ENCODE data around the gene LGALS4.

Gene LGALS4

GRCh38 chr19:38769635-38770211 lies 43.0 kb downstream of the LGALS4 start:
- WGBS, 2 donors (ENCODE audit: extremely low coverage in 2 of 2, insufficient read length in 2 of 2, insufficient replicate concordance in 1 of 2): no CpG with 5 or more reads among the region's 42 CpGs
- Histone ChIP-seq H3K79me1 (ENCODE audit: low read depth, low read length) (peaks cover 2% of the 10 kb centered on the region), H3K36me3 (replicated peaks in 1 of 2; ENCODE audit: control insufficient read depth in 2 of 2, insufficient read depth in 2 of 2, low read length in 2 of 2) (no peaks in the 10 kb centered on the region), H3K27ac (replicated peaks; ENCODE audit: low read length) (no peak overlapping the region), H3K9ac (ENCODE audit: low read depth, low read length, poor library complexity) (no peak overlapping the region), H2BK12ac (ENCODE audit: low read length) (no peak overlapping the region), H3K4ac (ENCODE audit: low read length) (no peak overlapping the region), H3K4me3 (ENCODE audit: low read length in 2 of 2) (no peak overlapping the region), H3K4me2 (ENCODE audit: insufficient read depth, low read length, poor library complexity, severe bottlenecking) (no peak overlapping the region), H4K8ac (ENCODE audit: low read depth, low read length) (no peak overlapping the region), H2AK5ac (ENCODE audit: low read depth, low read length) (no peak overlapping the region), H2BK15ac (ENCODE audit: low read length) (peak overlapping the region; percentile 49), H3K18ac (ENCODE audit: low read length) (peak overlapping the region; percentile 90), H3K14ac (ENCODE audit: low read length) (no peak overlapping the region), H3K27me3 (ENCODE audit: control insufficient read depth in 3 of 3, insufficient read depth in 3 of 3, low read depth in 1 of 3, low read length in 3 of 3) (peaks cover 0 to 5% (median 2%) of the 10 kb centered on the region in 3 experiments), H3K4me1 (ENCODE audit: control insufficient read depth in 2 of 2, insufficient read depth in 1 of 2, low read depth in 1 of 2, low read length in 2 of 2) (no peaks in the 10 kb centered on the region), H3K9me3 (replicated peaks in 1 of 2; ENCODE audit: control insufficient read depth in 2 of 2, insufficient read depth in 1 of 2, low read depth in 1 of 2, low read length in 2 of 2) (no peaks in the 10 kb centered on the region), H2BK5ac (ENCODE audit: low read length) (no peak overlapping the region), H3K23ac (ENCODE audit: low read depth, low read length, poor library complexity) (no peak overlapping the region), H4K91ac (ENCODE audit: low read depth, low read length, poor library complexity) (no peak overlapping the region), H2BK120ac (ENCODE audit: low read depth, low read length) (peak overlapping the region; percentile 18), H2AFZ (ENCODE audit: low read length) (peak overlapping the region; percentile 80)
- DNase-seq (ENCODE audit: low spot score): no peak

- Histone ChIP-seq H3K9ac (ENCODE audit: low read depth, low read length, poor library complexity) (no peak overlapping the region), H3K9me3 (replicated peaks in 1 of 2; ENCODE audit: control insufficient read depth in 2 of 2, insufficient read depth in 1 of 2, low read depth in 1 of 2, low read length in 2 of 2) (no peaks in the 10 kb centered on the region), H2AK5ac (ENCODE audit: low read depth, low read length) (no peak overlapping the region), H3K4me2 (ENCODE audit: insufficient read depth, low read length, poor library complexity, severe bottlenecking) (no peak overlapping the region), H3K4ac (ENCODE audit: low read length) (no peak overlapping the region), H3K27ac (replicated peaks; ENCODE audit: low read length) (no peak overlapping the region), H3K23ac (ENCODE audit: low read depth, low read length, poor library complexity) (no peak overlapping the region), H3K4me1 (ENCODE audit: control insufficient read depth in 2 of 2, insufficient read depth in 1 of 2, low read depth in 1 of 2, low read length in 2 of 2) (no peaks in the 10 kb centered on the region), H2BK5ac (ENCODE audit: low read length) (no peak overlapping the region), H4K91ac (ENCODE audit: low read depth, low read length, poor library complexity) (no peak overlapping the region), H2BK120ac (ENCODE audit: low read depth, low read length) (no peak overlapping the region), H3K36me3 (replicated peaks in 1 of 2; ENCODE audit: control insufficient read depth in 2 of 2, insufficient read depth in 2 of 2, low read length in 2 of 2) (no peaks in the 10 kb centered on the region), H3K27me3 (ENCODE audit: control insufficient read depth in 3 of 3, insufficient read depth in 3 of 3, low read depth in 1 of 3, low read length in 3 of 3) (no peaks in the 10 kb centered on the region), H3K79me1 (ENCODE audit: low read depth, low read length) (peaks cover 2% of the 10 kb centered on the region), H3K18ac (ENCODE audit: low read length) (no peak overlapping the region), H3K4me3 (ENCODE audit: low read length in 2 of 2) (no peak overlapping the region), H2BK12ac (ENCODE audit: low read length) (no peak overlapping the region), H3K14ac (ENCODE audit: low read length) (no peak overlapping the region), H2BK15ac (ENCODE audit: low read length) (no peak overlapping the region), H4K8ac (ENCODE audit: low read depth, low read length) (no peak overlapping the region), H2AFZ (ENCODE audit: low read length) (no peak overlapping the region)
- WGBS, 2 donors (ENCODE audit: extremely low coverage in 2 of 2, insufficient read length in 2 of 2, insufficient replicate concordance in 1 of 2): no CpG with 5 or more reads among the region's 10 CpGs
- DNase-seq (ENCODE audit: low spot score): no peak
Measured at GRCh38 chr19:38766276-38767047, 46.3 kb downstream of the LGALS4 start.

DNA sequence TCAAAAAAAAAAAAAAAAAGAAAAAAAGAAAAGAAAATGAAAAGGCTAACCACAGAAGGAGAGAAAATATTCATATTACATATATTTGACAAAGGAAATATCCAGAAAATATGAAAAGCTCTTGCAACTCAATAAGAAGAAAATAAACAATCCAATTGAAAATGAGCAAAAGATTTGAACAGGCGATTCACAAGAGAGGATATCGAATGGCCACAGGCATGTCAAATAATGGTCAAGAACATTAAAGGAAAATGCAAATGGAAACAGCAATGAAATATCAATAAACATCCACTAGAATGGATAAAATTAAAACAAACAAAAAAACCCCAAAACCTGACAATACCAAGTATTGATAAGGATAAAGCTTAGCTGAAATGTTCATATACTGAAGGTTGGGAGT lies 47.5 kb downstream of the LGALS4 start:
- no peak overlapping the region for H2AK5ac ChIP-seq (ENCODE audit: low read depth, low read length)
- no peak overlapping the region for H2AFZ ChIP-seq (ENCODE audit: low read length)
- no peaks in the 10 kb centered on the region for H3K4me1 ChIP-seq (ENCODE audit: control insufficient read depth in 2 of 2, insufficient read depth in 1 of 2, low read depth in 1 of 2, low read length in 2 of 2)
- no peak overlapping the region for H3K4me2 ChIP-seq (ENCODE audit: insufficient read depth, low read length, poor library complexity, severe bottlenecking)
- no CpG with 5 or more reads among the region's 2 CpGs for WGBS, 2 donors (ENCODE audit: extremely low coverage in 2 of 2, insufficient read length in 2 of 2, insufficient replicate concordance in 1 of 2)
- H3K14ac ChIP-seq (ENCODE audit: low read length): no peak overlapping the region
- H3K4ac ChIP-seq (ENCODE audit: low read length): no peak overlapping the region
- no peak for DNase-seq (ENCODE audit: low spot score)
- H3K4me3 ChIP-seq (ENCODE audit: low read length in 2 of 2): no peak overlapping the region
- H3K79me1 ChIP-seq (ENCODE audit: low read depth, low read length): peaks cover 2% of the 10 kb centered on the region
- H4K8ac ChIP-seq (ENCODE audit: low read depth, low read length): no peak overlapping the region
- no peak overlapping the region for H3K27ac ChIP-seq (replicated peaks; ENCODE audit: low read length)
- no peak overlapping the region for H3K18ac ChIP-seq (ENCODE audit: low read length)
- no peaks in the 10 kb centered on the region for H3K9me3 ChIP-seq (replicated peaks in 1 of 2; ENCODE audit: control insufficient read depth in 2 of 2, insufficient read depth in 1 of 2, low read depth in 1 of 2, low read length in 2 of 2)
- H3K27me3 ChIP-seq (ENCODE audit: control insufficient read depth in 3 of 3, insufficient read depth in 3 of 3, low read depth in 1 of 3, low read length in 3 of 3): no peaks in the 10 kb centered on the region
- H2BK12ac ChIP-seq (ENCODE audit: low read length): no peak overlapping the region
- no peaks in the 10 kb centered on the region for H3K36me3 ChIP-seq (replicated peaks in 1 of 2; ENCODE audit: control insufficient read depth in 2 of 2, insufficient read depth in 2 of 2, low read length in 2 of 2)
- H3K23ac ChIP-seq (ENCODE audit: low read depth, low read length, poor library complexity): no peak overlapping the region
- no peak overlapping the region for H2BK5ac ChIP-seq (ENCODE audit: low read length)
- no peak overlapping the region for H3K9ac ChIP-seq (ENCODE audit: low read depth, low read length, poor library complexity)
- H4K91ac ChIP-seq (ENCODE audit: low read depth, low read length, poor library complexity): no peak overlapping the region
- no peak overlapping the region for H2BK120ac ChIP-seq (ENCODE audit: low read depth, low read length)
- H2BK15ac ChIP-seq (ENCODE audit: low read length): no peak overlapping the region

- H2BK5ac ChIP-seq (ENCODE audit: low read length): no peak overlapping the region
- H3K79me1 ChIP-seq (ENCODE audit: low read depth, low read length): no peaks in the 10 kb centered on the region
- no peaks in the 10 kb centered on the region for H3K9me3 ChIP-seq (replicated peaks in 1 of 2; ENCODE audit: control insufficient read depth in 2 of 2, insufficient read depth in 1 of 2, low read depth in 1 of 2, low read length in 2 of 2)
- DNase-seq (ENCODE audit: low spot score): no peak
- WGBS, 2 donors (ENCODE audit: extremely low coverage in 2 of 2, insufficient read length in 2 of 2, insufficient replicate concordance in 1 of 2): no CpG with 5 or more reads among the region's 3 CpGs
- no peak overlapping the region for H2BK15ac ChIP-seq (ENCODE audit: low read length)
- no peak overlapping the region for H2AK5ac ChIP-seq (ENCODE audit: low read depth, low read length)
- no peak overlapping the region for H3K18ac ChIP-seq (ENCODE audit: low read length)
- no peak overlapping the region for H3K4me3 ChIP-seq (ENCODE audit: low read length in 2 of 2)
- H3K27me3 ChIP-seq (ENCODE audit: control insufficient read depth in 3 of 3, insufficient read depth in 3 of 3, low read depth in 1 of 3, low read length in 3 of 3): no peaks in the 10 kb centered on the region
- no peak overlapping the region for H3K14ac ChIP-seq (ENCODE audit: low read length)
- H2BK120ac ChIP-seq (ENCODE audit: low read depth, low read length): no peak overlapping the region
- no peak overlapping the region for H4K91ac ChIP-seq (ENCODE audit: low read depth, low read length, poor library complexity)
- no peak overlapping the region for H3K27ac ChIP-seq (replicated peaks; ENCODE audit: low read length)
- H3K9ac ChIP-seq (ENCODE audit: low read depth, low read length, poor library complexity): no peak overlapping the region
- H4K8ac ChIP-seq (ENCODE audit: low read depth, low read length): no peak overlapping the region
- H3K4me1 ChIP-seq (ENCODE audit: control insufficient read depth in 2 of 2, insufficient read depth in 1 of 2, low read depth in 1 of 2, low read length in 2 of 2): no peaks in the 10 kb centered on the region
- no peak overlapping the region for H2BK12ac ChIP-seq (ENCODE audit: low read length)
- H3K4ac ChIP-seq (ENCODE audit: low read length): no peak overlapping the region
- H3K23ac ChIP-seq (ENCODE audit: low read depth, low read length, poor library complexity): no peak overlapping the region
- H2AFZ ChIP-seq (ENCODE audit: low read length): no peak overlapping the region
- no peaks in the 10 kb centered on the region for H3K36me3 ChIP-seq (replicated peaks in 1 of 2; ENCODE audit: control insufficient read depth in 2 of 2, insufficient read depth in 2 of 2, low read length in 2 of 2)
- no peak overlapping the region for H3K4me2 ChIP-seq (ENCODE audit: insufficient read depth, low read length, poor library complexity, severe bottlenecking)
Measured at GRCh38 chr19:38763795-38764220, 48.9 kb downstream of the LGALS4 start.
